Measurements from ENCODE around the gene ZNF415. TPM values are rescaled to one million over a fixed set of nuclear protein-coding genes. Genes with fewer than 3 reads are reported as not detected.

The ZNF415 gene
- total and polyA plus RNA-seq, 9 of the 15 experiments (the other 6 are each of a cell fraction or from before 2014, with no cell fraction given), result 0.06 to 0.82 (median 0.14) TPM; not detected in 2

DNA sequence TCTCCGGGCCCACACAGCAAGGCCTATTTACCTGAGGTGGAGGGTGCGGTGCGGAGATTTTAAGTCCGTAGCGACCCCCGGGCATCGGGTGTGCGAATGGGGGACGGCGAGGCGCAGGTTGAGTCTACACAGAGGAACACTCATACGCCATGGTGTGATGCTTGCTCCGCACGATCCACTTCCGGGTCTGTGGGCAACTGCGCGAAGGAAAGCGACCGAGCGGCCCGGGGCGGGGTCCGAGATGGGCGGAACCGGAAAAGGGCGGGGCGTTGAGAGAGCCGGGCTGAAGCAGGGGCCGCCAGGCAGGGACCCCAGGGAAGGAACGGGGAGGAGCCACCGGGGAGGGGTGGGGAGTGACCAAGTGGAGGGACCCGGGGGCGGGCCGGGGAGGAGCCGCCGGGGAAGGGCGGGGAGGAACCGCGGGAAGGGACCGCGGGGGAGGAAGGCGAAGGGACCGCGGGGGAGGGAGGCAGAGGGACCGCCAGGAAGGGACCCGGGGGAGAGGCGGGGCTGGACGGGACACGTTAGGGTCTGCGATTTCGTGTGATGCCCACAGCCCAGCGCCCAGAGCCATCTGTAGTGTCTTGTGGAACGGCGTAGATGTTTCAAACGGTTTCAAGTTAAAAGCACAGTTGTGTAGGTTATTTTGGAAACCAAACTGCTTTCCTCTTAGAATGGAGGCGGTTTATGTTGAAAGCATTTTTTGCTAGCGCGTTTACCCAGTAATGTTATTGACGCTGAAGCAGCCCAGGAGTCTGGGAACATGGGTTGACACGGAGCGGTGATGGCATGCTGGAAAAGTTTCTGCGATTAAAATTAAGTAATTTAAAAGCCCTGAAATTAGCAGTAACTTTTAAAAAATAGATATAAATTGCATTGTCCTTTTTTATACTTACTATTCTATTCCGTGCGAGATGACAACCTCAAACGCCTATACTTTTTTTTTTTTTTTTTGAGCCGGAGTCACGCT is 29.2 kb downstream of the ZNF415 start, which contains the start of gene ZNF160 (continued):
- TF ChIP-seq, protein P1, sequence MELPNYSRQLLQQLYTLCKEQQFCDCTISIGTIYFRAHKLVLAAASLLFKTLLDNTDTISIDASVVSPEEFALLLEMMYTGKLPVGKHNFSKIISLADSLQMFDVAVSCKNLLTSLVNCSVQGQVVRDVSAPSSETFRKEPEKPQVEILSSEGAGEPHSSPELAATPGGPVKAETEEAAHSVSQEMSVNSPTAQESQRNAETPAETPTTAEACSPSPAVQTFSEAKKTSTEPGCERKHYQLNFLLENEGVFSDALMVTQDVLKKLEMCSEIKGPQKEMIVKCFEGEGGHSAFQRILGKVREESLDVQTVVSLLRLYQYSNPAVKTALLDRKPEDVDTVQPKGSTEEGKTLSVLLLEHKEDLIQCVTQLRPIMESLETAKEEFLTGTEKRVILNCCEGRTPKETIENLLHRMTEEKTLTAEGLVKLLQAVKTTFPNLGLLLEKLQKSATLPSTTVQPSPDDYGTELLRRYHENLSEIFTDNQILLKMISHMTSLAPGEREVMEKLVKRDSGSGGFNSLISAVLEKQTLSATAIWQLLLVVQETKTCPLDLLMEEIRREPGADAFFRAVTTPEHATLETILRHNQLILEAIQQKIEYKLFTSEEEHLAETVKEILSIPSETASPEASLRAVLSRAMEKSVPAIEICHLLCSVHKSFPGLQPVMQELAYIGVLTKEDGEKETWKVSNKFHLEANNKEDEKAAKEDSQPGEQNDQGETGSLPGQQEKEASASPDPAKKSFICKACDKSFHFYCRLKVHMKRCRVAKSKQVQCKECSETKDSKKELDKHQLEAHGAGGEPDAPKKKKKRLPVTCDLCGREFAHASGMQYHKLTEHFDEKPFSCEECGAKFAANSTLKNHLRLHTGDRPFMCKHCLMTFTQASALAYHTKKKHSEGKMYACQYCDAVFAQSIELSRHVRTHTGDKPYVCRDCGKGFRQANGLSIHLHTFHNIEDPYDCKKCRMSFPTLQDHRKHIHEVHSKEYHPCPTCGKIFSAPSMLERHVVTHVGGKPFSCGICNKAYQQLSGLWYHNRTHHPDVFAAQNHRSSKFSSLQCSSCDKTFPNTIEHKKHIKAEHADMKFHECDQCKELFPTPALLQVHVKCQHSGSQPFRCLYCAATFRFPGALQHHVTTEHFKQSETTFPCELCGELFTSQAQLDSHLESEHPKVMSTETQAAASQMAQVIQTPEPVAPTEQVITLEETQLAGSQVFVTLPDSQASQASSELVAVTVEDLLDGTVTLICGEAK (IDR thresholded peaks at IDR 0.05), result peak; percentile 89
- TF ChIP-seq, protein P1 (CRISPR knock-in tag; IDR thresholded peaks at IDR 0.05), result no peak
- peak; percentile 92 for TF ChIP-seq POLR2G (IDR thresholded peaks at IDR 0.05; ENCODE audit: low read depth, low read length)
- no peak for TF ChIP-seq SNRNP70 (optimal IDR thresholded peaks at IDR 0.05; ENCODE audit: low read depth, low read length)
- peak; percentile 84 for TF ChIP-seq GABPB1 (CRISPR knock-in tag; IDR thresholded peaks at IDR 0.05)
- TF ChIP-seq ELF2 (CRISPR knock-in tag; IDR thresholded peaks at IDR 0.05), result peak; percentile 94
- TF ChIP-seq, protein P2, sequence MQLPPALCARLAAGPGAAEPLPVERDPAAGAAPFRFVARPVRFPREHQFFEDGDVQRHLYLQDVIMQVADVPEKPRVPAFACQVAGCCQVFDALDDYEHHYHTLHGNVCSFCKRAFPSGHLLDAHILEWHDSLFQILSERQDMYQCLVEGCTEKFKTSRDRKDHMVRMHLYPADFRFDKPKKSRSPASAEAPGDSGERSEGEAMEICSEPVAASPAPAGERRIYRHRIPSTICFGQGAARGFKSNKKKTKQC (CRISPR knock-in tag; IDR thresholded peaks at IDR 0.05), result no peak; the same call in 1 of the 2 replicates
- no peak for TF ChIP-seq DDX20 (tag; IDR thresholded peaks at IDR 0.05; ENCODE audit: low read depth)
- TF ChIP-seq, protein P3, sequence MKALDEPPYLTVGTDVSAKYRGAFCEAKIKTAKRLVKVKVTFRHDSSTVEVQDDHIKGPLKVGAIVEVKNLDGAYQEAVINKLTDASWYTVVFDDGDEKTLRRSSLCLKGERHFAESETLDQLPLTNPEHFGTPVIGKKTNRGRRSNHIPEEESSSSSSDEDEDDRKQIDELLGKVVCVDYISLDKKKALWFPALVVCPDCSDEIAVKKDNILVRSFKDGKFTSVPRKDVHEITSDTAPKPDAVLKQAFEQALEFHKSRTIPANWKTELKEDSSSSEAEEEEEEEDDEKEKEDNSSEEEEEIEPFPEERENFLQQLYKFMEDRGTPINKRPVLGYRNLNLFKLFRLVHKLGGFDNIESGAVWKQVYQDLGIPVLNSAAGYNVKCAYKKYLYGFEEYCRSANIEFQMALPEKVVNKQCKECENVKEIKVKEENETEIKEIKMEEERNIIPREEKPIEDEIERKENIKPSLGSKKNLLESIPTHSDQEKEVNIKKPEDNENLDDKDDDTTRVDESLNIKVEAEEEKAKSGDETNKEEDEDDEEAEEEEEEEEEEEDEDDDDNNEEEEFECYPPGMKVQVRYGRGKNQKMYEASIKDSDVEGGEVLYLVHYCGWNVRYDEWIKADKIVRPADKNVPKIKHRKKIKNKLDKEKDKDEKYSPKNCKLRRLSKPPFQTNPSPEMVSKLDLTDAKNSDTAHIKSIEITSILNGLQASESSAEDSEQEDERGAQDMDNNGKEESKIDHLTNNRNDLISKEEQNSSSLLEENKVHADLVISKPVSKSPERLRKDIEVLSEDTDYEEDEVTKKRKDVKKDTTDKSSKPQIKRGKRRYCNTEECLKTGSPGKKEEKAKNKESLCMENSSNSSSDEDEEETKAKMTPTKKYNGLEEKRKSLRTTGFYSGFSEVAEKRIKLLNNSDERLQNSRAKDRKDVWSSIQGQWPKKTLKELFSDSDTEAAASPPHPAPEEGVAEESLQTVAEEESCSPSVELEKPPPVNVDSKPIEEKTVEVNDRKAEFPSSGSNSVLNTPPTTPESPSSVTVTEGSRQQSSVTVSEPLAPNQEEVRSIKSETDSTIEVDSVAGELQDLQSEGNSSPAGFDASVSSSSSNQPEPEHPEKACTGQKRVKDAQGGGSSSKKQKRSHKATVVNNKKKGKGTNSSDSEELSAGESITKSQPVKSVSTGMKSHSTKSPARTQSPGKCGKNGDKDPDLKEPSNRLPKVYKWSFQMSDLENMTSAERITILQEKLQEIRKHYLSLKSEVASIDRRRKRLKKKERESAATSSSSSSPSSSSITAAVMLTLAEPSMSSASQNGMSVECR (CRISPR knock-in tag; IDR thresholded peaks at IDR 0.05), result peak; percentile 40; the same call in 1 of the 2 replicates
- peak; percentile 87 for TF ChIP-seq PHF8 (IDR thresholded peaks at IDR 0.05; ENCODE audit: borderline replicate concordance, low read length)
- TF ChIP-seq CBX3 (IDR thresholded peaks at IDR 0.05; ENCODE audit: borderline replicate concordance in 1 of 2, low read length in 2 of 2), result peak in 1 of 2 experiments; percentile 29; a peak in 1 of 3 replicates
- TF ChIP-seq ZNF785 (CRISPR knock-in tag; IDR thresholded peaks at IDR 0.05), result no peak

Data from K562 (cell line).